Esophagus muscularis mucosa (tissue), 4 donors: ENCODE results near the gene SFXN5.

Experiments used
- EP300 ChIP-seq: sonication (generic); formaldehyde crosslinking; IDR thresholded peaks from one replicate; pipeline ENCODE4 v1.6.1; 2017; ENCODE audit warnings: antibody characterized with exemption
- POLR2A ChIP-seq: fragments of 450-650 bp; IDR thresholded peaks from one replicate; pipeline ENCODE4 v1.6.1; 2017; ENCODE audit warnings: antibody characterized with exemption, moderate library complexity, mild to moderate bottlenecking, low read depth
- POLR2AphosphoS5 ChIP-seq, 2 donors: sonication (generic); formaldehyde crosslinking; IDR thresholded peaks; one replicate each; pipeline ENCODE4 v1.6.1; 2017; ENCODE audit warnings: antibody characterized with exemption in 2 of 2
- TF ChIP-seq, protein P1 (sequence below), 3 experiments: fragments of 200-600 bp in 2 of 3; fragments of 450-650 bp in 1 of 3; sonication (generic) in 2 of 3; IDR thresholded peaks; one replicate each; pipeline ENCODE4 v1.5.1; 2017 to 2019; ENCODE audit warnings: antibody characterized with exemption in 3 of 3, mild to moderate bottlenecking in 2 of 3, moderate library complexity in 1 of 3

DNA sequence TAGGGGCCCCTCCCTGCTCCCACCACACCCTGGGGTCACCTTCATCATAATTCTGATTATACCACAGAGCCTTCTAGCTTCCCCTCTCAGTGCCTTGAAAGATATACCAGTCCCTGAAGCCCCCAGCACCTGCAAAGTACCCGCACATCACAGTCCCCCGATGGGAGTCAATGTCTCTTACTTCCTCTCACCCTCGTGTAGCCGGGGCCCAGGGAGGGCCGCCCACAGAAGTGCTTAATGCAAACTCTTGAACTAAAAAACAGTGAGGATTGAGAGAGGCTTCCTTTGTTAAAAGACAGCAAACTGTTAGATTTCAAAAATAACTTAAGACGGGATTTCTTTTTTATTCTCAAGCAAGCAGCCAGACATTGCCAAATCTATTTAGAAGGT lies 76.5 kb downstream of the SFXN5 start:
- TF ChIP-seq, protein P1, sequence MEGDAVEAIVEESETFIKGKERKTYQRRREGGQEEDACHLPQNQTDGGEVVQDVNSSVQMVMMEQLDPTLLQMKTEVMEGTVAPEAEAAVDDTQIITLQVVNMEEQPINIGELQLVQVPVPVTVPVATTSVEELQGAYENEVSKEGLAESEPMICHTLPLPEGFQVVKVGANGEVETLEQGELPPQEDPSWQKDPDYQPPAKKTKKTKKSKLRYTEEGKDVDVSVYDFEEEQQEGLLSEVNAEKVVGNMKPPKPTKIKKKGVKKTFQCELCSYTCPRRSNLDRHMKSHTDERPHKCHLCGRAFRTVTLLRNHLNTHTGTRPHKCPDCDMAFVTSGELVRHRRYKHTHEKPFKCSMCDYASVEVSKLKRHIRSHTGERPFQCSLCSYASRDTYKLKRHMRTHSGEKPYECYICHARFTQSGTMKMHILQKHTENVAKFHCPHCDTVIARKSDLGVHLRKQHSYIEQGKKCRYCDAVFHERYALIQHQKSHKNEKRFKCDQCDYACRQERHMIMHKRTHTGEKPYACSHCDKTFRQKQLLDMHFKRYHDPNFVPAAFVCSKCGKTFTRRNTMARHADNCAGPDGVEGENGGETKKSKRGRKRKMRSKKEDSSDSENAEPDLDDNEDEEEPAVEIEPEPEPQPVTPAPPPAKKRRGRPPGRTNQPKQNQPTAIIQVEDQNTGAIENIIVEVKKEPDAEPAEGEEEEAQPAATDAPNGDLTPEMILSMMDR (IDR thresholded peaks at IDR 0.05), result no peak
- TF ChIP-seq EP300 (no peak), POLR2A (no peak), POLR2AphosphoS5 (IDR thresholded peaks at IDR 0.05) (no peak)
